Measurements from ENCODE around the gene ARHGEF37.

The ARHGEF37 gene

GRCh38 chr5:149580808-149581191 is 498 bp upstream of the ARHGEF37 start:
- H3K4me3 ChIP-seq (ENCODE audit: low read depth, low read length) = no peak overlapping the region
- TF ChIP-seq, protein P1, sequence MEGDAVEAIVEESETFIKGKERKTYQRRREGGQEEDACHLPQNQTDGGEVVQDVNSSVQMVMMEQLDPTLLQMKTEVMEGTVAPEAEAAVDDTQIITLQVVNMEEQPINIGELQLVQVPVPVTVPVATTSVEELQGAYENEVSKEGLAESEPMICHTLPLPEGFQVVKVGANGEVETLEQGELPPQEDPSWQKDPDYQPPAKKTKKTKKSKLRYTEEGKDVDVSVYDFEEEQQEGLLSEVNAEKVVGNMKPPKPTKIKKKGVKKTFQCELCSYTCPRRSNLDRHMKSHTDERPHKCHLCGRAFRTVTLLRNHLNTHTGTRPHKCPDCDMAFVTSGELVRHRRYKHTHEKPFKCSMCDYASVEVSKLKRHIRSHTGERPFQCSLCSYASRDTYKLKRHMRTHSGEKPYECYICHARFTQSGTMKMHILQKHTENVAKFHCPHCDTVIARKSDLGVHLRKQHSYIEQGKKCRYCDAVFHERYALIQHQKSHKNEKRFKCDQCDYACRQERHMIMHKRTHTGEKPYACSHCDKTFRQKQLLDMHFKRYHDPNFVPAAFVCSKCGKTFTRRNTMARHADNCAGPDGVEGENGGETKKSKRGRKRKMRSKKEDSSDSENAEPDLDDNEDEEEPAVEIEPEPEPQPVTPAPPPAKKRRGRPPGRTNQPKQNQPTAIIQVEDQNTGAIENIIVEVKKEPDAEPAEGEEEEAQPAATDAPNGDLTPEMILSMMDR (IDR thresholded peaks at IDR 0.05; ENCODE audit: borderline replicate concordance, insufficient read depth, low read depth, low read length) = no peak

- no peak overlapping the region for H3K4me3 ChIP-seq (ENCODE audit: low read depth, low read length)
- TF ChIP-seq, protein P1 (IDR thresholded peaks at IDR 0.05; ENCODE audit: borderline replicate concordance, insufficient read depth, low read depth, low read length) = no peak
Observed at GRCh38 chr5:149581931-149582768, 852 bp downstream of the ARHGEF37 start.

DNA sequence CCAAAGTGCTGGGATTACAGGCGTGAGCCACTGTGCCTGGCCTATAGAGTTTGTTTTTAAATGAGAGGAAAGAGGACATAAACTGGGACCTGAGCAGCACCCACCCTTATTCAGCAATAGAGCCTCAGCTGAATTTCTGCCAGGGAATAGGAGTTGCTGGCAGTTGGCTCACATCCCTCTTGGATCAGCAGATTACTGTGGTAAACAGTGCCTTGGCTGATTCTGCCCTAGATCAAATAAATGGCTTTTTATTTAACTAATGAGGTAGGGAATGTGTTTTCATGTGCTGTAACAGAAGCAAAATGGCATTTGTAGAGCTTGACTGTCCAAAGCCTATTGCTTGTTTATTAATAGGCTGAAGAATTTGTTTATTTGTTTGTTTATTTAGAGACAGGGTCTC is 2.1 kb downstream of the ARHGEF37 start:
- TF ChIP-seq, protein P1 (IDR thresholded peaks at IDR 0.05; ENCODE audit: borderline replicate concordance, insufficient read depth, low read depth, low read length) = no peak
- no peak overlapping the region for H3K4me3 ChIP-seq (ENCODE audit: low read depth, low read length)

GRCh38 chr5:149584121-149584520 is 2.8 kb downstream of the ARHGEF37 start:
- no peak overlapping the region for H3K4me3 ChIP-seq (ENCODE audit: low read depth, low read length)
- TF ChIP-seq, protein P1 (IDR thresholded peaks at IDR 0.05; ENCODE audit: borderline replicate concordance, insufficient read depth, low read depth, low read length) = no peak

DNA sequence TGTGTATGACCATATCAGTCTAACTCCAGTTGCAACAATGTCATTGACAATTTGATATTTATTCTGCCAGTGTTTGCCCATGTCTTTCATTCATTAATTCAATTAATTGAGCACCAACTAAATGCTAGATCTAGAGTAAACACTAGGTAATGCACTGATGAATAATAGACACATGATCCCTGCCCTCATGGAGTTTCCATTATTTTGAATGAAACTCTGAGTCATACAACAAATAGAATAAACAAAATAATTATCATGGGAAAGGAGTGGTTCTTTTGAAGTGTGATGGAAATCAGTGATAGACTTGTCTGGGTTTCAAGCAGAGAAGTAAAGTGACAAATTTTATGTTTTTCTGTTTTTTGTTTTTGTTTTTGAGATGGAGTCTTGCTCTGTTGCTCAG is 4.6 kb downstream of the ARHGEF37 start:
- TF ChIP-seq, protein P1 (IDR thresholded peaks at IDR 0.05; ENCODE audit: borderline replicate concordance, insufficient read depth, low read depth, low read length) = no peak
- H3K4me3 ChIP-seq (ENCODE audit: low read depth, low read length) = no peak overlapping the region

DNA sequence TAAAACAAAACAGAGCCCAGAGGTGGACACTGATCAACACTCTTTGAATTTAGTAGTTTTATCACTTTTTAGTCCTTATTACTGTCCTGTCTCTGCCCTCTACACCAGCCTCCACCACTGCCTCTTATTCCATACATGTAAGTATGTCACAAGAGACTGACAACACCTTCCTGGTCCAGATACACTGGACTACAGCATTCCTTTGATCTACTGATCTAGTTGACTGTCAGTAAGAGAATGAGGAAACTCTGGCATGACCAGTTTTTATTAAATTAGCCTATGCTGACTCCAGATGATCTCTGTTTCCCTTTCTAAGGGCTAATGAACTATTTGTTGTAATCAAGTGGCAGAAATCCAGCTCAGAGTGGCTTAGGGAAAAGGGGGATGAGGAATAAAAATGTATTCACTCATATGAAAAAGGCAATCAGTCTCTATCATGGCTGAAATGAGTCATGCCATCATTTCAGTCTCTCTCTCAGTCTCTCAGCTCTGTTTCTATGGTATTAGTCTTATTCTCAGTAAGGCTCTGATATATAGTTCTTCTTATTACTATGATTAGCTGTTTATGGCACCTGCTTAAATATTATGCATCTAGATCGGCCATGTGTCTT is 5.5 kb downstream of the ARHGEF37 start:
- H3K4me3 ChIP-seq (ENCODE audit: low read depth, low read length) = no peak overlapping the region
- TF ChIP-seq, protein P1 (IDR thresholded peaks at IDR 0.05; ENCODE audit: borderline replicate concordance, insufficient read depth, low read depth, low read length) = no peak

GRCh38 chr5:149588936-149589335 is 7.6 kb downstream of the ARHGEF37 start:
- no peak overlapping the region for H3K4me3 ChIP-seq (ENCODE audit: low read depth, low read length)
- TF ChIP-seq, protein P1 (IDR thresholded peaks at IDR 0.05; ENCODE audit: borderline replicate concordance, insufficient read depth, low read depth, low read length) = no peak
